ENCODE results near the gene AKAP6. TPM values are rescaled to one million over a fixed set of nuclear protein-coding genes. Genes with fewer than 3 reads are reported as not detected.

The AKAP6 gene
- total RNA-seq, 1 donor from 2014 or later = 7.7 TPM

DNA sequence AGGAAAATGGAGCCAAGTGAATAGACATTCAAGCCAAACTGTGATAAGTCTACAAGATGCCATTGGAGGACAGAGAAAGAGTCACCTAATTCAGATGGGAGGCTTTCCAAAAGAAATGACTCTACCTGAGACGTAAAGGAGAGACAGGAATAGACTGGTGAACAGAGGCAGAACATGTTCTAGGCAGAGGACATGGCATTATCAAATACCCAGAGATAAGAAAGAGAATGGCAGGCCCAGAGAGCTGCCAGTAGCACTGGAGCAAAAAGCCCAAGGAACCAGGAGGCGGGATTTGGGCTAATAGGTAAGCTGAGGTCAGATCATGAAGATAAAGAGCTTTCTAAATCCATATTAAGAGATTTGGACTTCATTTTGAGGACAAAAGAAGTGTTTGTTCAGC is 207.1 kb downstream of the AKAP6 start:
- Histone ChIP-seq H3K4me1 (no peaks in the 10 kb centered on the region), H3K27ac (no peak overlapping the region), H3K9me3 (no peaks in the 10 kb centered on the region), H3K36me3 (no peaks in the 10 kb centered on the region), H3K4me3 (no peak overlapping the region), H3K27me3 (no peaks in the 10 kb centered on the region)
- DNase-seq (no peak), ATAC-seq (no peak)
- TF ChIP-seq CTCF (IDR thresholded peaks at IDR 0.05) = no peak
- intact Hi-C loops (cut with DNase I) = no loop called here

GRCh38 chr14:32537166-32537565 is 208.1 kb downstream of the AKAP6 start:
- no peak overlapping the region for H3K27ac ChIP-seq
- intact Hi-C loops (cut with DNase I) = no loop called here
- H3K9me3 ChIP-seq = no peaks in the 10 kb centered on the region
- TF ChIP-seq CTCF (IDR thresholded peaks at IDR 0.05) = no peak
- no peaks in the 10 kb centered on the region for H3K36me3 ChIP-seq
- H3K27me3 ChIP-seq = no peaks in the 10 kb centered on the region
- ATAC-seq (no peak), DNase-seq (no peak)
- no peak overlapping the region for H3K4me3 ChIP-seq
- no peaks in the 10 kb centered on the region for H3K4me1 ChIP-seq

- DNase-seq (no peak), ATAC-seq (no peak)
- no peaks in the 10 kb centered on the region for H3K27me3 ChIP-seq
- intact Hi-C loops (cut with DNase I) = no loop called here
- no peaks in the 10 kb centered on the region for H3K36me3 ChIP-seq
- no peaks in the 10 kb centered on the region for H3K4me1 ChIP-seq
- no peaks in the 10 kb centered on the region for H3K9me3 ChIP-seq
- no peak overlapping the region for H3K4me3 ChIP-seq
- TF ChIP-seq CTCF (IDR thresholded peaks at IDR 0.05) = no peak
- no peak overlapping the region for H3K27ac ChIP-seq
These were observed 213.4 kb downstream of the AKAP6 start for GRCh38 chr14:32542507-32542906.

DNA sequence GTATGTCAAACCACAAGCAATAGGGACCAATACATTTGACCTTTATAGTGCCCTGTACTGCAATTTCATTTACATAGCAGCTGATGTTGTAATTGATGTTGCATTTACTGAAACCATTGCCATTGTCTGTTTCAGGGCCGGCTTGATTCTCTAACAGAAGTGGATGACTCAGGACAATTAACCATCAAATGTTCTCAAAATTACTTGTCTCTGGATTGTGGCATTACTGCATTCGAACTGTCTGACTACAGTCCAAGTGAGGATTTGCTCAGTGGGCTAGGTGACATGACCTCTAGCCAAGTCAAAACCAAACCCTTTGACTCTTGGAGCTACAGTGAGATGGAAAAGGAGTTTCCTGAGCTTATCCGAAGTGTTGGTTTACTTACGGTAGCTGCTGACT is 216.0 kb downstream of the AKAP6 start:
- no peak for TF ChIP-seq CTCF (IDR thresholded peaks at IDR 0.05)
- H3K27me3 ChIP-seq = no peaks in the 10 kb centered on the region
- intact Hi-C loops (cut with DNase I) = no loop called here
- no peak overlapping the region for H3K4me3 ChIP-seq
- DNase-seq (no peak), ATAC-seq (no peak)
- H3K4me1 ChIP-seq = no peaks in the 10 kb centered on the region
- no peak overlapping the region for H3K27ac ChIP-seq
- H3K36me3 ChIP-seq = no peaks in the 10 kb centered on the region
- no peaks in the 10 kb centered on the region for H3K9me3 ChIP-seq

DNA sequence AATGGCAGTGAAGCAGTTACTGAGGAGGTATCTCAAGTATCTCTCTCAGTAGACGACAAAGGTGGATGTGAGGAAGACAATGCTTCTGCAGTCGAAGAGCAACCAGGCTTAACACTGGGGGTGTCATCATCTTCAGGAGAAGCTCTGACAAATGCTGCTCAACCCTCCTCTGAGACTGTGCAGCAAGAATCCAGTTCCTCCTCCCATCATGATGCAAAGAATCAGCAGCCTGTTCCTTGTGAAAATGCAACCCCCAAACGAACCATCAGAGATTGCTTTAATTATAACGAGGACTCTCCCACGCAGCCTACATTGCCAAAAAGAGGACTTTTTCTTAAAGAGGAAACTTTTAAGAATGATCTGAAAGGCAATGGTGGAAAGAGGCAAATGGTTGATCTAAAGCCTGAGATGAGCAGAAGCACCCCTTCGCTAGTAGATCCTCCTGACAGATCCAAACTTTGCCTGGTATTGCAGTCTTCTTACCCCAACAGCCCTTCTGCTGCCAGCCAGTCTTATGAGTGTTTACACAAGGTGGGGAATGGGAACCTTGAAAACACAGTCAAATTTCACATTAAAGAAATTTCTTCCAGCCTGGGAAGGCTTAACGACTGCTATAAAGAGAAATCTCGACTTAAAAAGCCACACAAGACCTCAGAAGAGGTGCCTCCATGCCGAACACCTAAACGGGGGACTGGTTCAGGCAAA is 216.6 kb downstream of the AKAP6 start:
- no peaks in the 10 kb centered on the region for H3K27me3 ChIP-seq
- no peak for TF ChIP-seq CTCF (IDR thresholded peaks at IDR 0.05)
- intact Hi-C loops (cut with DNase I) = no loop called here
- no peak overlapping the region for H3K4me3 ChIP-seq
- no peak overlapping the region for H3K27ac ChIP-seq
- DNase-seq = no peak
- H3K4me1 ChIP-seq = no peaks in the 10 kb centered on the region
- no peaks in the 10 kb centered on the region for H3K9me3 ChIP-seq
- peak; percentile 53 for ATAC-seq
- H3K36me3 ChIP-seq = no peaks in the 10 kb centered on the region

DNA sequence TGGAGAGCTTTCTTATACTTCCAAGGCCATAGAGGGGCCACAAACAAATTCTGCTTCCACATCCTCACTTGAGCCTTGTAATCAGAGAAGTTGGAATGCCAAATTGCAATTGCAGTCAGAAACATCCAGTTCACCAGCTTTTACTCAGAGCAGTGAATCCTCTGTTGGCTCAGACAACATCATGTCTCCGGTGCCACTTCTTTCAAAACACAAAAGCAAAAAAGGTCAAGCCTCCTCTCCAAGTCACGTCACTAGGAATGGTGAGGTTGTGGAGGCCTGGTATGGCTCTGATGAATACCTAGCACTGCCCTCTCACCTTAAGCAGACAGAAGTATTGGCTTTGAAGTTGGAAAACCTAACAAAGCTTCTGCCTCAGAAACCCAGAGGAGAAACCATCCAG is 217.1 kb downstream of the AKAP6 start:
- intact Hi-C loops (cut with DNase I) = no loop called here
- DNase-seq (no peak), ATAC-seq (no peak)
- Histone ChIP-seq H3K4me1 (no peaks in the 10 kb centered on the region), H3K27ac (no peak overlapping the region), H3K36me3 (no peaks in the 10 kb centered on the region), H3K27me3 (no peaks in the 10 kb centered on the region), H3K4me3 (no peak overlapping the region), H3K9me3 (no peaks in the 10 kb centered on the region)
- TF ChIP-seq CTCF (IDR thresholded peaks at IDR 0.05) = no peak
